ENCODE measurements around the gene RNF187. TPM values are rescaled to one million over a fixed set of nuclear protein-coding genes. Genes with fewer than 3 reads are reported as not detected.

RNF187 gene
- polyA plus RNA-seq, 3 donors from 2014 or later, result 13.9 to 42.4 (median 24.8) TPM

DNA sequence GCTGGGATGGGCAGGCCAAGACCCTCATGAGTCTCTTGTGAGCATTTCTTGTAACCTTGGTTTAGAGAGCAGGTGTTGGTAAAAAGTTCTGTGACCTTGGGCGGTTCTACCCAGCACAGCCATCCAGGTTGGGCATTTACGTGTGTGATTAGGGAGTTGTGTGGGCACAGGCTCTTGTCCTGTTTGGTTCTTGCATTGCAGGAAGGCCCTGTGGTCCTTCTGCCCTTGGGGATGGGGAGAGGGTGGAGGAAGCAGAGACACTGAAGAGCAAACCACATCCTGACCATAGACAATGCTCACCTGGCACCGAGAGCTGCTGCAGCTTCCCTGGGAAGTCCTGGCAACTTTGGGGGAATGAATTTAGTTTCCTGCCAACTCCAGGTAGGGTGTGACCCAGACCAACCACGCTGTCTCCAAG is 25.6 kb downstream of the RNF187 start:
- DNase-seq, result no peak
- H3K4me1 Mint-ChIP-seq, result no peaks in the 10 kb centered on the region
- peaks cover 0 to 5% (median 4%) of the 10 kb centered on the region in 3 donors for H3K27me3 Mint-ChIP-seq (ENCODE audit: low read depth in 3 of 3)
- no peak overlapping the region for H3K27ac Mint-ChIP-seq
- peaks cover 0 to 1% (median 0%) of the 10 kb centered on the region in 6 donors for H3K9me3 Mint-ChIP-seq
- no peak overlapping the region for H3K4me3 Mint-ChIP-seq
- peaks cover 0 to 8% (median 0%) of the 10 kb centered on the region in 3 donors for H3K36me3 Mint-ChIP-seq

DNA sequence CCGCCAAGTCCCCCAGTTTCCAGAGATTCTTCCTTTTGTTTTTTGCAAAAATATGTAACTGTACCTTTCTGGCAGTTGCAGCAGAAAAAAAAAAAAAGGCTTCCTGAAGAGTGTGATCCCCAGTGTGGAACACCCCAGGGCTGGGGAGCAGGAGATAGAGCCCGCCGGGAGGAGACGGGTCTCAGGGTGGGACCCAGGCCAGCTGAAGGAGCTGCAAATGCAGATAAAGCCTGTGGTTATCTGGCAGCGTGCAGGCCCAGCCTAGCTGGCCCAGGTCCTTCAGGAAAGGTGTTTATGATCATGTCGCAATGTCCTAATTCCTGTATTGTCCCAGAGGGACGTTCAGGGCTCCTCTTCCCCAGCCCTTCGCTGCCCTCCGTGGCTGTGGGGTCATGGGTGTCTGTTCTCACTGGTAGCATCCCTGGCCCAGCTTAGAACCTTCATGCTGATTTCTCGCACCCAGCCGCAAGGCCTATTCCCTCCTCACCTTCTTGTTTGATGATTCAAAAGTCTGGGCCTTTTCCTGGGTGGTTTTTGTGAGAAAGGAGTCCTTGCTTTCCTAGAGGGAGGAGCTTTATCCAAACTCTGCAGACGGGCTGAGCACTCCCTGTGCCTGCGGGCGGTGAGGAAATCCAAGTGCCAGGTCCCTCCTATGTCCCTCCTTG is 26.2 kb downstream of the RNF187 start:
- peaks cover 0 to 5% (median 4%) of the 10 kb centered on the region in 3 donors for H3K27me3 Mint-ChIP-seq (ENCODE audit: low read depth in 3 of 3)
- DNase-seq, result no peak
- peaks cover 0 to 8% (median 0%) of the 10 kb centered on the region in 3 donors for H3K36me3 Mint-ChIP-seq
- no peaks in the 10 kb centered on the region for H3K4me1 Mint-ChIP-seq
- peaks cover 0 to 1% (median 0%) of the 10 kb centered on the region in 6 donors for H3K9me3 Mint-ChIP-seq
- H3K4me3 Mint-ChIP-seq, result no peak overlapping the region
- no peak overlapping the region for H3K27ac Mint-ChIP-seq

DNA sequence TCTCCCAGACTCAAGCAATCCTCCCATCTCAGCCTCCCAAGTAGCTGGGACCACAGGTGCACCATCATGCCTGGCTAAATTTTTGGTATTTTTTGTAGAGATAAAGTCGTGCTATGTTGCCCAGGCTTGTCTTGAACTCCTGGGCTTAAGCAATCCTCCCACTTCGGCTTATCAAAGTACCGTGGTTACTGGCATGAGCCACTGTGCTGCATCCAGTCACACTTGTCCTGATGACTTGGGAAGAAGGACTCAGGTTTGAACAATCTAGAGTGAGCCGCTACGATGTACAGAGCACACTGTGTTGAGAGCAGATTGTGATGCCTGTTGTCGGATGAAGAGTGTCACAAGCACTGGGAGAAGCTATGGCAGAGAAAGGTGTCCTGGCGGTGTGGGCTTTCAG is 27.2 kb downstream of the RNF187 start:
- Mint-ChIP-seq H3K27me3 (ENCODE audit: low read depth in 3 of 3) (peaks cover 2 to 6% (median 4%) of the 10 kb centered on the region in 3 donors), H3K4me3 (no peak overlapping the region), H3K36me3 (peaks cover 0 to 8% (median 0%) of the 10 kb centered on the region in 3 donors), H3K4me1 (no peaks in the 10 kb centered on the region), H3K9me3 (peaks cover 0 to 1% (median 0%) of the 10 kb centered on the region in 6 donors), H3K27ac (no peak overlapping the region)
- no peak for DNase-seq

DNA sequence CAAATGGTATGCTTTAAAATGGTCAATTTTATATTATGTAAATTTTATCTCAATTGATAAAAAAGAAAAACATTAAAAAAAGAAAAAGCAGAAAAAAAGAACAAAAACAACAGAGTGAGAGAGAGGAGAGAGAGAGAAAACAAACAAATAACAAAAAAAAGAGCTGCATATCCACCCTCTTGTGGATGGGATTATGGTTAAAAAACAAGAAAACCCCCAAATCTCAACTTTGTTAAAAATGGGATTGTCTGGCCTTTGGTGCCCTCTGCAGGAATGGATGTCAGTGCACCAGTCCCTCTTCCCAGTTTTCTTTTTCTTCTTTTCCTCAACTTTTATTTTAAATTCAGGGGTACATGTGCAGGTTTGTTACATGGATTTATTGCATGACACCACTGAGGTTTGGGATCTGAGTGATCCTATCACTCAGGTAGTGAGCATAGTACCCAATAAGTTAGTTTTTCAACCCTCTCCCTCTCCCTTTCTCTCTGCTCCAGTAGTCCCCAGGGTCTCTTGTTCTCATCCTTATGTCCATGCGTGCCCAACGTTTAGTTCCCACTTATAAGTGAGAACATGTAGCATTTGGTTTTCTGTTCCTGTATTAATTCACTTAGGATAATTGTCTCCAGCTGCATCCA is 28.1 kb downstream of the RNF187 start:
- peaks cover 4 to 9% (median 4%) of the 10 kb centered on the region in 3 donors for H3K27me3 Mint-ChIP-seq (ENCODE audit: low read depth in 3 of 3)
- no peaks in the 10 kb centered on the region for H3K9me3 Mint-ChIP-seq
- H3K4me3 Mint-ChIP-seq, result no peak overlapping the region
- H3K27ac Mint-ChIP-seq, result no peak overlapping the region
- DNase-seq, result peak; percentile 41 to 56 (median 42)
- peaks cover 0 to 10% (median 0%) of the 10 kb centered on the region in 3 donors for H3K36me3 Mint-ChIP-seq
- no peaks in the 10 kb centered on the region for H3K4me1 Mint-ChIP-seq

DNA sequence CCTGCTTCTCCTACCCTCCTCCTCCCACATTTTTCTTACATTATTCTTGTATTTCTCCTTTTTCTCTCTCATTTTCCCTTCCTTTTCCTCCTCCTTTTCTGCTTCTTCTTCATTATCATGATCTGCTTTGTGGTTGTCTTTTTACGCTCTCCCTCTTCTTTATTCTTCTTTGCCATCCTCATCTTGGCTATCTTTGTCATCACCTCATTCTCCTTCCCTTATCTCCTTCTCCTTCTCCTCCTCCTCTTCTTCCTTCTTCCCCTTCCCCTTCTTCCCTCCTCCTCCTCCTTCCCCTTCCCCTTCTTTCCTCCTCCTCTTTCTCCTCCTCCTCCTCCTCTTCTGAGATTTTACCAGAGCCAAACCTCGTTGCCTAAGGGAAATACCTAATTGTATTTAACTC is 30.5 kb downstream of the RNF187 start:
- H3K4me1 Mint-ChIP-seq, result no peaks in the 10 kb centered on the region
- H3K36me3 Mint-ChIP-seq, result peaks cover 0 to 7% (median 0%) of the 10 kb centered on the region in 3 donors
- DNase-seq, result no peak
- H3K27ac Mint-ChIP-seq, result no peak overlapping the region
- H3K4me3 Mint-ChIP-seq, result no peak overlapping the region
- no peaks in the 10 kb centered on the region for H3K9me3 Mint-ChIP-seq
- H3K27me3 Mint-ChIP-seq (ENCODE audit: low read depth in 3 of 3), result peaks cover 7 to 14% (median 7%) of the 10 kb centered on the region in 3 donors

DNA sequence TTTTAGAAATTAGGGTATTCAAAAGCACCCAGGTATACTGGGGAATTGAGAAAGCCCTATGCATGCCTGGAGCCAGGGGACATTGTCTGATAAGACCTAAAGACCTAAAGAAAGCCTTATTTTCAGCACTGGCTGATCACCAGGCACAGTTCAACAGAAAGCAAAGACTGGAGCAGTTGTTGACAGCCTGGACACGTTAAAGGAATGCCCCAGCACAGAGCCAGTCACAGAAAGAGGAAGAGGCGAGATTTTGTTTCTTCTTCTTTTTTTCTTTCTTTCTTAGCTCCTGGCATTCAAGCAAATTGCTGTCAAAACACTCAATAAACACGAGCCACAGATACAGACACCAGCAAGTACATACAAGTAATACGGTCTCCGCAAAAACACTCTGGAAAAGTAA is 40.4 kb downstream of the RNF187 start:
- H3K4me3 Mint-ChIP-seq, result no peak overlapping the region
- H3K9me3 Mint-ChIP-seq, result peaks cover 0 to 4% (median 0%) of the 10 kb centered on the region in 6 donors
- no peaks in the 10 kb centered on the region for H3K36me3 Mint-ChIP-seq
- peaks cover 5 to 9% (median 7%) of the 10 kb centered on the region in 3 donors for H3K27me3 Mint-ChIP-seq (ENCODE audit: low read depth in 3 of 3)
- H3K4me1 Mint-ChIP-seq, result no peaks in the 10 kb centered on the region
- no peak overlapping the region for H3K27ac Mint-ChIP-seq
- DNase-seq, result no peak

DNA sequence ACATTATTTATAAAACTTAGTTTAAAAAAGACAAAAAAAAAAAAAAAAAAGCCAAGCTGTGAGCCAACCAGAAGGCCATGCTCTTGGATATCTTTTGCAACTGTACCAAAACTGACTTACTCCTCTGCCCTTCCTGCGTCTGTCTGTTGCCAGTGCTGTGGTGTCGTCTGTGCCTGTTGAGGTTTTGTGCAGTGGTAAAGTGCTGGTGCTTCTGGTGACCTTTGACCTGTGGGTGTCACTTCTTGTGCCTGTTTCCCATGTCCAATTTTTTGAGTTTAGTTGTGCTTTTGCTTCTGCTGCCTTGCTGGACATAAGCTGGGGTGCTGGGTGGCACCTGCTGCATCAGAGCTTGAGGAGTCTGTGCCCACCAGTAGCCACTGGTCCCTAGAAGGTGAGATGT is 41.4 kb downstream of the RNF187 start:
- Mint-ChIP-seq H3K4me1 (no peaks in the 10 kb centered on the region), H3K4me3 (no peak overlapping the region), H3K27ac (peak overlapping the region in 1 of 6 donors; percentile 23), H3K27me3 (ENCODE audit: low read depth in 3 of 3) (peaks cover 5 to 11% (median 7%) of the 10 kb centered on the region in 3 donors), H3K36me3 (no peaks in the 10 kb centered on the region), H3K9me3 (peaks cover 0 to 1% (median 0%) of the 10 kb centered on the region in 6 donors)
- no peak for DNase-seq

DNA sequence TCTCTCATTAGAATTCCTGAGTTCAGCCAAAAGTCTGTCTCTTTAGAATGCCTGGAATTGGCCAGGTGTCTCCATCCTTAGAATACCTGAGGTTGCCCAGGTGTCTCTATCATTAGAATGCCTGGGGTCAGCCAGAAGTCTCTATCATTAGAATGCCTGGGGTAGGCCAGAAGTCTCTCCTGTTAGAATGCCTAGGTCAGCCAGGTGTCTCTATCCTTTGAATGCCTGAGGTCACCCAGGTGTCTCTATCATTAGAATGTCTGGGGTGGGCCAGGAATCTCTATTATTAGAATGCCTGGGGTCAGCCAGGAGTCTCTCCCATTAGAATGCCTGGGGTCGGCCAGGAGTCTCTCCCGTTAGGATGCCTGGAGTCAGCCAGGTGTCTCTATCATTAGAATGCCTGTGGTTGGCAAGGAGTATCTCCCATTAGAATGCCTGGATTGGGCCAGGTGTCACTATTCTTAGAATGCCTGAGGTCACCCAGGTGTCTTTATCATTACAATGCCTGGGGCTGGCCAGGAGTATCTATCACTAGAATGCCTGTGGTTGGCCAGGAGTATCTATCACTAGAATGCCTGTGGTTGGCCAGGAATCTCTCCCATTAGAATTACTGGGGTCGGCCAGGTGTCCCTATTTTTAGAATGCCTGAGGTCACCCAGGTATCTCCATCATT is 43.0 kb downstream of the RNF187 start:
- H3K9me3 Mint-ChIP-seq, result peaks cover 0 to 5% (median 0%) of the 10 kb centered on the region in 6 donors
- DNase-seq, result no peak
- H3K27me3 Mint-ChIP-seq (ENCODE audit: low read depth in 3 of 3), result peaks cover 5 to 9% (median 5%) of the 10 kb centered on the region in 3 donors
- H3K4me1 Mint-ChIP-seq, result no peaks in the 10 kb centered on the region
- H3K4me3 Mint-ChIP-seq, result no peak overlapping the region
- H3K36me3 Mint-ChIP-seq, result no peaks in the 10 kb centered on the region
- no peak overlapping the region for H3K27ac Mint-ChIP-seq

DNA sequence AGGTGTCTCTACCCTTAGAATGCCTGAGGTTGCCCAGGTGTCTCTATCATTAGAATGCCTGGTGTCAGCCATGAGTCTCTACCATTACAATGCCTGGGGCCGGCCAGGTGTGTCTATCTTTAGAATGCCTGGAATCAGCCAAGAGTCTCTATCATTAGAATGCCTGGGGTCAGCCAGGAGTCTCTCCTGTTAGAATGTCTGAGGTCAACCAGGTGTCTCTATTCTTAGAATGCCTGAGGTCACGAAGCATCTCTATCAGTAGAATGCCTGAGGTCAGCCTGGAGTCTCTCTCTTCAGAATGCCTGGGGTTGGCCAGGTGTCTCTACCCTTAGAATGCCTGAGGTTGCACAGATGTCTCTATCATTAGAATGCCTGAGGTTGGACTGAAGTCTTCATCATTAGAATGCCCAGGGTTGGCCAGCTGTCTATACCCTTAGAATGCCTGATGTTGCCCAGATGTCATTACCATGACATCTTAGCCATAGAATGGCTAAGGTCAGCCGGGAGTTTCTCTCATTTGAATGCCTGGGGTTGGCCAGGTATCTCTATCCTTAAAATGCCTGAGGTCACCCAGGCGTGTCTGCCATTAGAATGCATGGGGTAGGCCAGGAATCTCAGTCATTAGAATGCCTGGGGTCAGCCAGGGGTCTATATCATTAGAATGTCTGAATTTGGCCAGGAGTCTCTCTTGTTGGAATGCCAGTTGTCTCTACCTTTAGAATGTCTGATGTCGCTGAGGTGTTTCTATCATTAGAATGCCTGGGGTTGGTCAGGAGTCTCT is 44.0 kb downstream of the RNF187 start:
- no peak for DNase-seq
- H3K27me3 Mint-ChIP-seq (ENCODE audit: low read depth in 3 of 3), result peaks cover 4 to 18% (median 5%) of the 10 kb centered on the region in 3 donors
- no peaks in the 10 kb centered on the region for H3K36me3 Mint-ChIP-seq
- no peak overlapping the region for H3K27ac Mint-ChIP-seq
- H3K4me3 Mint-ChIP-seq, result no peak overlapping the region
- H3K9me3 Mint-ChIP-seq, result peaks cover 0 to 13% (median 3%) of the 10 kb centered on the region in 6 donors
- H3K4me1 Mint-ChIP-seq, result no peaks in the 10 kb centered on the region

DNA sequence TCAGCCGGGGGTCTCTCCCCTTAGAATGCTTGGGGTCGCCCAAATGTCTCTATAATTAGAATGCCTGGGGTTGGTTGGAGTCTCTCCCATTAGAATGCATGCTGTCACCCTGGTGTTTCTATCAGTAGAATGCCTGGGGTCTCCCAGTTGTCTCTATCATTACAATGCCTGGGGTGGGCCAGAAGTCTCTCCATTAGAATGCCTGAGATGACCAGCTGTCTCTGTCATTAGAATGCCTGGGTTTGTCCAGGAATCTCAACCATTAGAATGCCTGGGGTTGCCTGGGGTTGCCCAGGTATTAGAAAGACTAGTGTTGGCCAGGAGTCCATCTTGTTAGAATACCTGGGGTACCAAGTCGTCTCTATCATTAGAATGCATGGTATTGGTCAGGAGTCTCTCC is 51.6 kb downstream of the RNF187 start:
- H3K4me3 Mint-ChIP-seq, result no peak overlapping the region
- no peak for DNase-seq
- H3K4me1 Mint-ChIP-seq, result no peaks in the 10 kb centered on the region
- peaks cover 0 to 4% (median 0%) of the 10 kb centered on the region in 3 donors for H3K36me3 Mint-ChIP-seq
- H3K27me3 Mint-ChIP-seq (ENCODE audit: low read depth in 3 of 3), result peaks cover 0 to 19% (median 12%) of the 10 kb centered on the region in 3 donors
- H3K27ac Mint-ChIP-seq, result no peak overlapping the region
- H3K9me3 Mint-ChIP-seq, result peaks cover 0 to 35% (median 12%) of the 10 kb centered on the region in 6 donors

DNA sequence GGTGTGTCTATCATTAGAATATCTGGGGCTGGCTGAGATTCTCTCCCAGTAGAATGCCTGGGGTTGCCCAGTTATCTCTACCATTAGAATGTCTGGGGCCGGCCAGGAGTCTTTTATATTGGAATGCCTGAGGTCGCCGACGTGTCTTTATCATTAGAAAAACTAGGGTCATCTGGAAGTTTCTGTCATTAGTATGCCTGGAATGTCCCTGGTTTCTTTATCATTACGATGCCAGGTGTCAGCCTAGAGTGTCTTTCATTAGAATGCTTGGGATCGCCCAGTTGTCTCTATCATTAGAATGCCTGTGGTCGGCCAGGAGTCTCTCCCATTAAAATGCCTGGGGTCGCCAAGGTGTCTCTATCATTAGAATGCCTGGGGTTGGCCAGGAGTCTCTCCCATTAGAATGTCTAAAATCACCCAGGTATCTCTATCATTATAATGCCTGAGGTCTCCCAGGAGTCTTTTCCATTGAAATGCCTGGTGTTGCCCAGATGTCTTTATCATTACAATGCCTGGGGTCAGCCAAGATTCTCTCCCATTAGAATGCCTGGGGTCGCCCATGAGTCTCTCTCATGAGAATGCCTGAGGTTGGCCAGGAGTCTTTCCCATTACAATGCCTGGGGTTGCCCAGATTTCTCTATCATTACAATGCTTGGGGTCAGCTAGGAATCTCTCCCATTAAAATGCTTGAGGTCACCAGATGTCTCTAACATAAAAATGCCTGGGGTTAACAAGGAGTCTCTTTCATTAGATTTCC is 53.2 kb downstream of the RNF187 start:
- DNase-seq, result no peak
- no peak overlapping the region for H3K4me3 Mint-ChIP-seq
- peaks cover 6 to 18% (median 17%) of the 10 kb centered on the region in 3 donors for H3K27me3 Mint-ChIP-seq (ENCODE audit: low read depth in 3 of 3)
- no peak overlapping the region for H3K27ac Mint-ChIP-seq
- H3K9me3 Mint-ChIP-seq, result peaks cover 0 to 30% (median 12%) of the 10 kb centered on the region in 6 donors
- H3K36me3 Mint-ChIP-seq, result peaks cover 0 to 4% (median 0%) of the 10 kb centered on the region in 3 donors
- no peaks in the 10 kb centered on the region for H3K4me1 Mint-ChIP-seq

DNA sequence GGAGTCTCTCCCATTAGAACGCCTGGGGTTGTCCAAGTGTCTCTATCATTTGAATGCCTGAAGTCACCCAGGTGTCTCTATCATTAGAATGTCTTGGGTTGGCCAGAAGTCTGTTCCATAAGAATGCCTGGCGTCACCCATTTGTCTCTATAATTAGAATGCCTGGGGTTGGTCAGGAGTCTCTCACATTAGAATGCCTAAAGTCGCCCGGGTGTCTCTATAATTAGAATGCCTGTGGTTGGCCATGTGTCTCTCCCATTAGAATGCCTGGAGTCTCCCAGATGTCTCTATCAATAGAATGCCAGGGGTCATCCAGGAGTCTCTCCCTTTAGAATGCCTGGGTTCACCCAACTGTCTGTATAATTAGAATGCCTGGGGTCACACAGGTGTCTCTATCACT is 54.5 kb downstream of the RNF187 start:
- Mint-ChIP-seq H3K27me3 (ENCODE audit: low read depth in 3 of 3) (peaks cover 6 to 16% (median 13%) of the 10 kb centered on the region in 3 donors), H3K27ac (no peak overlapping the region)

DNA sequence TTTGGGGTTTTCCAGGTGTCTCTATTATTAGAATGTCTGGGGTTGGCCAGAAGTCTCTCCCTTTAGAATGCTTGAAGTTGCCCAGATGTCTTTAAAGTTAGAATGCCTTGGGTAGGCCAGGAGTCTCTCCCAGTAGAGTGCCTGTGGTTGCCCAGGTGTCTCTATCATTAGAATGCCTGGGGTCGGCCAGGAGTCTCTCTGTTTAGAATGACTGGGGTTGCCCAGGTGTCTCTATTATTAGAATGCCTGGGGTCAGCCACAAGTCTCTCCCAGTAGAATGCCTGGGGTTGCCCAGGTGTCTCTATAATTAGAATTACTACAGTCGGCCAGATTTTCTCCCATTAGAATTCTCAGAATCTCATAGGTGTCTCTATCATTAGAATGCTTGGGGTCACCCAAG is 55.2 kb downstream of the RNF187 start:
- no peaks in the 10 kb centered on the region for H3K4me1 Mint-ChIP-seq
- peaks cover 0 to 10% (median under 1%) of the 10 kb centered on the region in 6 donors for H3K9me3 Mint-ChIP-seq
- no peak for DNase-seq
- H3K27ac Mint-ChIP-seq, result no peak overlapping the region
- H3K27me3 Mint-ChIP-seq (ENCODE audit: low read depth in 3 of 3), result peaks cover 6 to 13% (median 13%) of the 10 kb centered on the region in 3 donors
- no peaks in the 10 kb centered on the region for H3K36me3 Mint-ChIP-seq
- H3K4me3 Mint-ChIP-seq, result no peak overlapping the region

More for the DNA sequence above, 54.5 kb downstream of the RNF187 start:
- Mint-ChIP-seq H3K9me3 (peaks cover 0 to 16% (median 6%) of the 10 kb centered on the region in 6 donors), H3K4me1 (no peaks in the 10 kb centered on the region), H3K4me3 (no peak overlapping the region), H3K36me3 (peaks cover 0 to 3% (median 0%) of the 10 kb centered on the region in 3 donors)
- DNase-seq, result no peak

Measured in immature natural killer cell (primary cell).